Effector memory CD4-positive, alpha-beta T cell (primary cell): Measurements from ENCODE around the gene FARP1.

Experiments used
- DNase-seq, 3 donors: peaks; one replicate each; pipeline ENCODE4 v3.0.0-alpha.2; 2020
- H3K27ac ChIP-seq: 2 replicates; pipeline ENCODE4 v1.7.0; 2013; ENCODE audit warnings: mild to moderate bottlenecking, low read length, moderate library complexity; ENCODE audit not compliant: insufficient read depth, poor library complexity, severe bottlenecking
- H3K27me3 ChIP-seq: replicated peaks from 2 replicates; pipeline ENCODE4 v1.7.0; 2013; ENCODE audit warnings: mild to moderate bottlenecking, low read length; ENCODE audit not compliant: insufficient read depth, control insufficient read depth, poor library complexity, severe bottlenecking
- H3K36me3 ChIP-seq: 2 replicates; pipeline ENCODE4 v1.7.0; 2013; ENCODE audit warnings: mild to moderate bottlenecking, low read length, moderate library complexity; ENCODE audit not compliant: control insufficient read depth, insufficient read depth
- H3K4me1 ChIP-seq: 2 replicates; pipeline ENCODE4 v1.7.0; 2013; ENCODE audit warnings: low read length, mild to moderate bottlenecking; ENCODE audit not compliant: control insufficient read depth, insufficient read depth, poor library complexity, severe bottlenecking
- H3K4me3 ChIP-seq: 2 replicates; pipeline ENCODE4 v1.7.0; 2013; ENCODE audit warnings: low read length, low read depth, mild to moderate bottlenecking; ENCODE audit not compliant: insufficient read depth, poor library complexity, severe bottlenecking
- H3K9me3 ChIP-seq: 2 replicates; pipeline ENCODE4 v1.7.0; 2013; ENCODE audit warnings: mild to moderate bottlenecking, low read length, moderate library complexity; ENCODE audit not compliant: control insufficient read depth

The FARP1 gene

GRCh38 chr13:98184792-98185191 lies 41.9 kb downstream of the FARP1 start:
- H3K4me1 ChIP-seq = no peaks in the 10 kb centered on the region
- H3K27ac ChIP-seq = no peak overlapping the region
- no peaks in the 10 kb centered on the region for H3K36me3 ChIP-seq
- H3K9me3 ChIP-seq = no peaks in the 10 kb centered on the region
- H3K27me3 ChIP-seq = no peaks in the 10 kb centered on the region
- H3K4me3 ChIP-seq = no peak overlapping the region
- no peak for DNase-seq

- no peaks in the 10 kb centered on the region for H3K36me3 ChIP-seq
- H3K27me3 ChIP-seq = no peaks in the 10 kb centered on the region
- H3K4me3 ChIP-seq = no peak overlapping the region
- H3K27ac ChIP-seq = no peak overlapping the region
- DNase-seq = no peak
- no peaks in the 10 kb centered on the region for H3K9me3 ChIP-seq
- no peaks in the 10 kb centered on the region for H3K4me1 ChIP-seq
Observed at GRCh38 chr13:98187155-98187964, 44.5 kb downstream of the FARP1 start.

- Histone ChIP-seq H3K27ac (no peak overlapping the region), H3K9me3 (no peaks in the 10 kb centered on the region), H3K4me1 (no peaks in the 10 kb centered on the region), H3K36me3 (no peaks in the 10 kb centered on the region), H3K4me3 (no peak overlapping the region), H3K27me3 (no peaks in the 10 kb centered on the region)
- no peak for DNase-seq
Observed at GRCh38 chr13:98187965-98188261, 45.0 kb downstream of the FARP1 start.

GRCh38 chr13:98188544-98189166 lies 45.8 kb downstream of the FARP1 start:
- Histone ChIP-seq H3K27me3 (no peaks in the 10 kb centered on the region), H3K36me3 (no peaks in the 10 kb centered on the region), H3K4me1 (no peaks in the 10 kb centered on the region), H3K27ac (no peak overlapping the region), H3K9me3 (no peaks in the 10 kb centered on the region), H3K4me3 (no peak overlapping the region)
- no peak for DNase-seq

- Histone ChIP-seq H3K9me3 (no peaks in the 10 kb centered on the region), H3K27ac (no peak overlapping the region), H3K4me1 (no peaks in the 10 kb centered on the region), H3K36me3 (no peaks in the 10 kb centered on the region), H3K4me3 (no peak overlapping the region), H3K27me3 (no peaks in the 10 kb centered on the region)
- no peak for DNase-seq
Observed at GRCh38 chr13:98189841-98190505, 47.1 kb downstream of the FARP1 start.

- no peaks in the 10 kb centered on the region for H3K27me3 ChIP-seq
- no peaks in the 10 kb centered on the region for H3K4me1 ChIP-seq
Observed at GRCh38 chr13:98190889-98191444, 48.1 kb downstream of the FARP1 start.

GRCh38 chr13:98192008-98192407 lies 49.1 kb downstream of the FARP1 start:
- no peaks in the 10 kb centered on the region for H3K27me3 ChIP-seq
- no peak for DNase-seq
- no peaks in the 10 kb centered on the region for H3K36me3 ChIP-seq
- no peaks in the 10 kb centered on the region for H3K4me1 ChIP-seq
- H3K27ac ChIP-seq = no peak overlapping the region
- no peak overlapping the region for H3K4me3 ChIP-seq
- no peaks in the 10 kb centered on the region for H3K9me3 ChIP-seq

More at GRCh38 chr13:98190889-98191444, 48.1 kb downstream of the FARP1 start:
- Histone ChIP-seq H3K9me3 (no peaks in the 10 kb centered on the region), H3K27ac (no peak overlapping the region), H3K36me3 (no peaks in the 10 kb centered on the region), H3K4me3 (no peak overlapping the region)
- no peak for DNase-seq

- no peaks in the 10 kb centered on the region for H3K9me3 ChIP-seq
- no peaks in the 10 kb centered on the region for H3K4me1 ChIP-seq
- no peak overlapping the region for H3K4me3 ChIP-seq
- H3K36me3 ChIP-seq = no peaks in the 10 kb centered on the region
- no peaks in the 10 kb centered on the region for H3K27me3 ChIP-seq
- DNase-seq = no peak
- H3K27ac ChIP-seq = no peak overlapping the region
Observed at GRCh38 chr13:98195054-98195791, 52.3 kb downstream of the FARP1 start.

- Histone ChIP-seq H3K36me3 (no peaks in the 10 kb centered on the region), H3K27me3 (no peaks in the 10 kb centered on the region), H3K4me3 (no peak overlapping the region), H3K9me3 (no peaks in the 10 kb centered on the region), H3K27ac (no peak overlapping the region), H3K4me1 (no peaks in the 10 kb centered on the region)
- DNase-seq = no peak
Observed at GRCh38 chr13:98198683-98199082, 55.8 kb downstream of the FARP1 start.
